AG04449 (cell line): ENCODE results near the gene STK38.

Experiments
- CTCF ChIA-PET: fragments of 350-600 bp; formaldehyde crosslinking; extraction: SDS; loops from one replicate; lab custom pipeline; 2021; ENCODE audit warnings: antibody characterized with exemption; lab: Yijun Ruan, JAX
- POLR2A ChIA-PET: fragments of 400-600, 350-600 bp; formaldehyde crosslinking; extraction: SDS; loops from one replicate; lab custom pipeline; 2020; ENCODE audit warnings: antibody characterized with exemption, inconsistent platforms; lab: Yijun Ruan, JAX
- DNase-seq: peaks from one replicate; pipeline ENCODE4 v3.0.0-alpha.2; 2010; ENCODE audit warnings: low read depth, low spot score
- H3K4me3 ChIP-seq: 2 replicates; pipeline ENCODE4 v1.5.1; 2011; ENCODE audit warnings: low read depth, mild to moderate bottlenecking, control low read depth, low read length
- TF ChIP-seq, protein P1 (sequence below): IDR thresholded peaks from one replicate; pipeline ENCODE4 v1.5.1; 2011; ENCODE audit warnings: mild to moderate bottlenecking, moderate library complexity, low read length, control low read depth, inconsistent platforms; ENCODE audit not compliant: insufficient read depth; ENCODE audit errors: missing control alignments

STK38 gene

DNA sequence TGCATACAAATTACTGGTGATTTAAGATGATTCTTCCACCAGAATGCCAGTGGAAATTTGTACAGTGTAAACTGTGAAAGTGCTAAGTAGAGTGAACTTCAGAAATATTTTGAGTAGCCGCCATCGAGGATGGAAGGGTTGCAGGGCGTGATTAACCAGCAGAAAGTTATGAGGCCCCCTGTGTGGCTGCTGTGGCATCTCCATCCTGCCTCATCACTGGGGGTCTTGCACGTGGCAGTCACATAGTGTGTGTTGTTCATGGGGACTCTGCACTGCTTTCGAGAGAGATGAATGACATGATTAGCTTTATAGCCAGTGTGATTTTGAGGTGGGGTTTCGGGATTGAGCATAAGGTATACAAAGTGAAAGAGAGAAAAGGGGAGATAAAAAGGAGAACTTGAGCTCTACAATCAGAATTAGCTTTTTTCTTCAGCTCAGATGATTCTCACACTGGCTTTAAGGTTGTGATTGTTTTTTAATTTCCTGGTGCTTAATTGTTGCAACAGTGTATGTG is 78.1 kb downstream of the STK38 start:
- DNase-seq: no peak
- no peak overlapping the region for H3K4me3 ChIP-seq
- CTCF ChIA-PET: interaction anchor here (1.7 to 2.4 kb wide), 2 partner anchors 9 to 10 kb away, joined by 5 to 11 read pairs; no protein-coding TSS in a partner anchor
- POLR2A ChIA-PET: no interaction called here
- TF ChIP-seq, protein P1, sequence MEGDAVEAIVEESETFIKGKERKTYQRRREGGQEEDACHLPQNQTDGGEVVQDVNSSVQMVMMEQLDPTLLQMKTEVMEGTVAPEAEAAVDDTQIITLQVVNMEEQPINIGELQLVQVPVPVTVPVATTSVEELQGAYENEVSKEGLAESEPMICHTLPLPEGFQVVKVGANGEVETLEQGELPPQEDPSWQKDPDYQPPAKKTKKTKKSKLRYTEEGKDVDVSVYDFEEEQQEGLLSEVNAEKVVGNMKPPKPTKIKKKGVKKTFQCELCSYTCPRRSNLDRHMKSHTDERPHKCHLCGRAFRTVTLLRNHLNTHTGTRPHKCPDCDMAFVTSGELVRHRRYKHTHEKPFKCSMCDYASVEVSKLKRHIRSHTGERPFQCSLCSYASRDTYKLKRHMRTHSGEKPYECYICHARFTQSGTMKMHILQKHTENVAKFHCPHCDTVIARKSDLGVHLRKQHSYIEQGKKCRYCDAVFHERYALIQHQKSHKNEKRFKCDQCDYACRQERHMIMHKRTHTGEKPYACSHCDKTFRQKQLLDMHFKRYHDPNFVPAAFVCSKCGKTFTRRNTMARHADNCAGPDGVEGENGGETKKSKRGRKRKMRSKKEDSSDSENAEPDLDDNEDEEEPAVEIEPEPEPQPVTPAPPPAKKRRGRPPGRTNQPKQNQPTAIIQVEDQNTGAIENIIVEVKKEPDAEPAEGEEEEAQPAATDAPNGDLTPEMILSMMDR: no peak

DNA sequence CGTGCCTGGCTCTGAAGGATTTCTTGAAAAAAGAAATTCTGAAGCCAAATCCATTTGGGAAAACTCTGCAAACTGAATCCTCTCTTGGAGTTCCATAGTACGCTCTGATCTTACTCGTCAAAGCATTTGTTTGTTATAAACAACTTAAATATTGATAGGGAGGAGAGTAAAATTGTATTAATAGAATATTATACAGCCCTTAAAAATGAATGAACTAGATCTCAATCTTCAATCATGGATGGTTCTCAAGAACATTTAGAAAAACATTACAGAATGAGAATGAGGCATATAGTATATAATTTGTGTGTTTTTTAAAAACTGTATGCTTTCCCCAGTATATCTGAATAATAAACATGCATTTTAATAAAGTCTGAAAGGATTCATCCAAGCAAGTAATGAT is 79.7 kb downstream of the STK38 start:
- TF ChIP-seq, protein P1: no peak
- CTCF ChIA-PET: no interaction called here
- DNase-seq: no peak
- POLR2A ChIA-PET: no interaction called here
- H3K4me3 ChIP-seq: no peak overlapping the region

DNA sequence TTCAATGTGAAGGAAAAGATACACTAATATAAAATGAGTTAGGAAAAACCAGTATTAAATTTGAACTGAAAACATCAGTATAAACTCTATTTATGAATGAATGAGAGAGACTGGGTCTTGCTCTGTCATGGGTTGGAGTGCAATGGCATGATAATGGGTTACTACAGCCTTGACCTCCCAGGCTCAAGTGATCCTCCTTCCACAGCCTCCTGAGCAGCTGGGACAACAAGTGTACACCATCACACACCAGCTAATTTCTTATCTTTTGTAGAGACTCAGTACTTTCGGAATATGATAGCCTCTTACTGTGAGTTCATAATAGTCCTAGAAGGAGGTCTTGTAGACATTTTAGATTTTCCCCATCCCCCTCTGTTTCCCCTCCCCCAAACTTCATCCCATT is 83.0 kb downstream of the STK38 start:
- TF ChIP-seq, protein P1: no peak
- CTCF ChIA-PET: no interaction called here
- POLR2A ChIA-PET: no interaction called here

DNA sequence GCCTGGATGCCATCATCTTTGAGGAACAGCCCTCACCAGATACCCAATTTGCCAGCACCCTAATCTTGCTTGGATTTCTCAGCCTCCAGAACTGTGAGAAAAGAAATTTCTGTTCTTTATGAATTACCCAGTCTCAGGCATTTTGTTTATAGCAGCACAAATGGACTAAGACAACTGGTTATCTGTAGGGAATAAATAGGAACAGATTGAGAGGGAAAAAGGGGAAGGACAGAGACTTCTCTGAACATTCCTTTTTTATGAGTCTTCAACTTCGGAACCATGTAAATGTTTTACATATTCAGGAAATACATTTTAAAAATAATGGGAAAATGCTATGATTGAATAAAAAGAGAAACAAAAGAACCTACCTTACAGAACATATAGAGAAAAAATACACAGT is 83.6 kb downstream of the STK38 start:
- H3K4me3 ChIP-seq: no peak overlapping the region
- TF ChIP-seq, protein P1: no peak
- POLR2A ChIA-PET: no interaction called here
- no peak for DNase-seq
- CTCF ChIA-PET: interaction anchor here (1.2 to 1.5 kb wide), 2 partner anchors 10 to 71 kb away, joined by 3 to 7 read pairs; no protein-coding TSS in a partner anchor

More for the DNA sequence above, 83.0 kb downstream of the STK38 start:
- DNase-seq: no peak
- H3K4me3 ChIP-seq: no peak overlapping the region

DNA sequence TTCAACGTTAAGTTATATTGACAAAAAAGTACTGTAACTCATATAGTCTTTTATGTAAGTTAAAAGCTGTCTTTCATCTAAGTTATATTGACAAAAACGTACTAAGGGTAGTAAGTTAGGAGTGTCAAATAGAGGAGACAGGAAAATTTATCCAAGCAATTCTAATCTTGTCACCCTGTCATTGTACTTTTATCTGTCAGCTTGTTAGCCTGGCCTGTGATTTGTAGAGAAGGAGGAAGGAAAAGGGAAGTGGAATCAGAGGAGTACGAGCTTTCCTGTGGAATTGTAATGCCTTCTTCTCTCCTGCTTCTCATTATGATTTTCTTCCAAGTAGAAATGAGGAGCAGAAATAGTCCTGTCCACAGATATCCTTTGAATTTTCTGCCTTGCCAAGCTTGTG is 85.6 kb downstream of the STK38 start:
- DNase-seq: no peak
- ChIA-PET CTCF (interaction anchor here (1.1 to 1.2 kb wide), 2 partner anchors 11 to 159 kb away, joined by 3 read pairs; no protein-coding TSS in a partner anchor), POLR2A (interaction anchor here (0.7 kb wide), 1 partner anchor 38 kb away, joined by 3 read pairs; no protein-coding TSS in a partner anchor)
- H3K4me3 ChIP-seq: no peak overlapping the region
- TF ChIP-seq, protein P1: no peak

DNA sequence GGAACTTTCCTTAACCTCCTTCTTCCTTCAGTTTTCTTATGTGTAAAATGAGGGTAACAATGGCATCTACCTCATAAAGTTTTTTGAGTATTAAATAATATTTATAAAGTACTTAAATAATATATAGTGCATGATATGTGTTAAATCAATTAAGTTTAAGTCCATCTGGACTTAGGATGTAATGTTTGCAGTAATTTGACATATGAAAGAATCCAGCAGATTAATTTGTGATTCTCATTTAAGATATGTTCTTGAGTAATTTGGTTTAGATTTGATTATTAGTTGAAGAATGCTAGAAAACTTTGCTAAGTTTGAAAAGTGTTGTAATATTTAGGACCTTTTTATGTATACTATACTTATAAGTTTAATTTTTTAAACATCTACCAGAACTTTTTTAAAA is 86.4 kb downstream of the STK38 start:
- no peak overlapping the region for H3K4me3 ChIP-seq
- ChIA-PET CTCF (interaction anchor here (2.6 kb wide), 1 partner anchor 9 kb away, joined by 11 read pairs; no protein-coding TSS in a partner anchor), POLR2A (no interaction called here)
- TF ChIP-seq, protein P1: no peak
- no peak for DNase-seq
